HFFc6 (cell line): ENCODE results near the gene FAT1. TPM values are rescaled to one million over a fixed set of nuclear protein-coding genes. Genes with fewer than 3 reads are reported as not detected.

ENCODE experiments used
- DNase-seq: peaks from one replicate; pipeline ENCODE4 v3.0.0-alpha.2; 2018
- H3K27ac Mint-ChIP-seq: 2 replicates; pipeline ENCODE4 v1.8.0; 2020; ENCODE audit warnings: mild to moderate bottlenecking, mixed read lengths
- H3K27me3 Mint-ChIP-seq: 2 replicates; pipeline ENCODE4 v1.8.0; 2021; ENCODE audit warnings: mild to moderate bottlenecking, moderate library complexity, mixed read lengths; ENCODE audit not compliant: insufficient read depth
- H3K36me3 Mint-ChIP-seq: 2 replicates; pipeline ENCODE4 v1.8.0; 2021; ENCODE audit warnings: low read depth, mixed read lengths
- H3K4me1 Mint-ChIP-seq: 2 replicates; pipeline ENCODE4 v1.8.0; 2020; ENCODE audit warnings: low read depth, mixed read lengths
- H3K4me3 Mint-ChIP-seq: 2 replicates; pipeline ENCODE4 v1.8.0; 2020; ENCODE audit warnings: mild to moderate bottlenecking, moderate library complexity, mixed read lengths
- H3K9me3 Mint-ChIP-seq: 2 replicates; pipeline ENCODE4 v1.8.0; 2020; ENCODE audit warnings: mild to moderate bottlenecking, mixed read lengths
- CTCF ChIP-seq: fragments of 200-600 bp; sonication (generic); IDR thresholded peaks from 2 replicates; pipeline ENCODE4 v1.5.0; 2021; ENCODE audit warnings: antibody characterized with exemption, mild to moderate bottlenecking
- total RNA-seq, 6 experiments: library from RNA; stranded (reverse); fragmentation: NEBNext Ultra II Directional; extraction: Animal tissue kit (Norgen Biotek cat#: 25700); gene quantifications; 2 replicates in 1 of 6; 3 replicates in 5 of 6; pipeline ENCODE4 v1.2.3, GENCODE V29; 2021

Gene FAT1
- total RNA-seq, 6 experiments from 2014 or later: 238 to 483 (median 287) TPM

- Mint-ChIP-seq H3K4me3 (peak overlapping the region; percentile 27; the same call in 1 of the 2 replicates), H3K4me1 (peaks cover 24% of the 10 kb centered on the region), H3K27ac (no peak overlapping the region)
These were observed 120.7 kb downstream of the FAT1 start for GRCh38 chr4:186602978-186603377.

GRCh38 chr4:186599483-186599882 lies 124.2 kb downstream of the FAT1 start:
- Mint-ChIP-seq H3K27me3 (peaks cover 8% of the 10 kb centered on the region), H3K4me1 (no peaks in the 10 kb centered on the region), H3K36me3 (peaks cover 91% of the 10 kb centered on the region), H3K27ac (no peak overlapping the region), H3K4me3 (no peak overlapping the region), H3K9me3 (no peaks in the 10 kb centered on the region)
- DNase-seq: no peak
- no peak for TF ChIP-seq CTCF

More at GRCh38 chr4:186602978-186603377, 120.7 kb downstream of the FAT1 start:
- DNase-seq: no peak
- TF ChIP-seq CTCF: no peak
- Mint-ChIP-seq H3K36me3 (peaks cover 88% of the 10 kb centered on the region), H3K9me3 (no peaks in the 10 kb centered on the region), H3K27me3 (peaks cover 6% of the 10 kb centered on the region)

GRCh38 chr4:186598686-186599085 lies 125.0 kb downstream of the FAT1 start:
- peaks cover 83% of the 10 kb centered on the region for H3K36me3 Mint-ChIP-seq
- TF ChIP-seq CTCF: no peak
- DNase-seq: no peak
- peaks cover 8% of the 10 kb centered on the region for H3K27me3 Mint-ChIP-seq
- H3K4me1 Mint-ChIP-seq: no peaks in the 10 kb centered on the region
- no peak overlapping the region for H3K4me3 Mint-ChIP-seq
- no peaks in the 10 kb centered on the region for H3K9me3 Mint-ChIP-seq
- H3K27ac Mint-ChIP-seq: no peak overlapping the region

- peaks cover 77% of the 10 kb centered on the region for H3K36me3 Mint-ChIP-seq
- peak overlapping the region; percentile 20; the same call in 1 of the 2 replicates for H3K4me3 Mint-ChIP-seq
These were observed 126.7 kb downstream of the FAT1 start for GRCh38 chr4:186596850-186597390.

GRCh38 chr4:186596346-186596745 lies 127.3 kb downstream of the FAT1 start:
- DNase-seq: no peak
- Mint-ChIP-seq H3K27me3 (peaks cover 9% of the 10 kb centered on the region), H3K4me3 (peak overlapping the region; percentile 22; the same call in 1 of the 2 replicates), H3K4me1 (no peaks in the 10 kb centered on the region), H3K36me3 (peaks cover 74% of the 10 kb centered on the region), H3K27ac (no peak overlapping the region), H3K9me3 (no peaks in the 10 kb centered on the region)
- no peak for TF ChIP-seq CTCF

More at GRCh38 chr4:186596850-186597390, 126.7 kb downstream of the FAT1 start:
- Mint-ChIP-seq H3K27me3 (peaks cover 6% of the 10 kb centered on the region), H3K4me1 (no peaks in the 10 kb centered on the region), H3K9me3 (no peaks in the 10 kb centered on the region), H3K27ac (peak overlapping the region; percentile 21; the same call in 1 of the 2 replicates)
- DNase-seq: no peak
- no peak for TF ChIP-seq CTCF
